Measurements from ENCODE around the gene B4GALT5.

Gene B4GALT5

GRCh38 chr20:49659056-49659455 lies 54.6 kb downstream of the B4GALT5 start:
- DNase-seq (ENCODE audit: low spot score) = no peak
- no peak for FAIRE-seq

DNA sequence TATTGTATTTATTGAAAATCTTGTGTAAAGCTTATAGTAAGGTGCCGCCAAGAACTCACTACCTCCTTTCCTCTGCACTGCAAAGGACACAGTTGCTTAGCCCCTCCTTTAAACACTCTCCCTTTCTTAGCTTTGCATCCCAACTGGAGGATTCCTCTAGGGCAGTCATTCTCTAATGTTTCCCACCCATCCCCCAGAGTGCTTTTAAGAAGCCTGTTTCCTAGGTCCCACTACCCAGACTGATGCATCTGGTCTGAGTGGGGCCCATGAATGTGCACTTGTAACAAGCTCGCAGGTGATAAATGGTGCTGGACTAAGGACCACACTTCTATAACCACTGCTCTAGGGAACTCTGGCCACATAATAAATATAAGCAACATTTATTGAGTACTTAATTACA lies 55.2 kb downstream of the B4GALT5 start:
- DNase-seq (ENCODE audit: low spot score) = no peak
- FAIRE-seq = no peak

GRCh38 chr20:49657118-49657901 lies 56.4 kb downstream of the B4GALT5 start:
- FAIRE-seq (no peak), DNase-seq (ENCODE audit: low spot score) (no peak)

DNA sequence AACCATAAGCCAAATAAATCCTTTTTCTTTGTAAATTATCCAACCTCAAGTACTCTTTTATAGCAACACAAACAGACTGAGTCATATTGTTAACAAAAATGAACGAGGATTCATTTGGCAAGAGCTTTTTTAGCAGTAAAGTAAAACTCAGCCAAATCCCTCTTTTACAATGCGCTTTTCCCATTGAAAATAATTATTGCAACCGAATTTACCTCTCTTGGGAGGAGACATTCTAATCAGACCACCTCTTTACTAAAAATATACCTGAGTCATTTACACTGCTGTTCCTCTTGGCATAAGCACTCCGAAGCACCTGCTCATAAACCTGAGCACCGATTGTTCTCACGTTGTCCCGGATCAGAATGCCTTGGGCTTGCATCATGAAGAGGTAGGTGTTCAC lies 57.4 kb downstream of the B4GALT5 start:
- DNase-seq (ENCODE audit: low spot score) = no peak
- no peak for FAIRE-seq

- DNase-seq (ENCODE audit: low spot score) = no peak
- FAIRE-seq = no peak
Measured at GRCh38 chr20:49653925-49654434, 59.7 kb downstream of the B4GALT5 start.

DNA sequence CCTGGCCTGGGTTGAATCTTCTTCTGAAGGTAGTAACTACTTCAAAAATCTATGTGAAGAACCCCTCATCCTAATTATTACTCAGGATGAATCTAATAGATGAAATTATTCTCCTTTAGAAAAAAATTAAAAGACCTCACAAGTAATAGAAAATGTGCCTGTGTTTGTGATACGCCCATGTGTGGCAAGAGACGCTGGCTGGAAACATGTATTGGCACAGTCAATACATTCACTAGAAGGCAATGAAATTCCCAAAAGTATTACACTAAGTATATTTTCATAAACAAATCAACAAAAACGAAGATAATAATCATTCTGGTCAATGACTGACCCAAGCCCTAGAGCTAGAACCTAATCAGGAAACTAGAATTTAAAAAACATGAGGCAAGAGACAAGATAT lies 64.0 kb downstream of the B4GALT5 start:
- no peak for FAIRE-seq
- DNase-seq (ENCODE audit: low spot score) = no peak

GRCh38 chr20:49647550-49647949 lies 66.1 kb downstream of the B4GALT5 start:
- FAIRE-seq = no peak

DNA sequence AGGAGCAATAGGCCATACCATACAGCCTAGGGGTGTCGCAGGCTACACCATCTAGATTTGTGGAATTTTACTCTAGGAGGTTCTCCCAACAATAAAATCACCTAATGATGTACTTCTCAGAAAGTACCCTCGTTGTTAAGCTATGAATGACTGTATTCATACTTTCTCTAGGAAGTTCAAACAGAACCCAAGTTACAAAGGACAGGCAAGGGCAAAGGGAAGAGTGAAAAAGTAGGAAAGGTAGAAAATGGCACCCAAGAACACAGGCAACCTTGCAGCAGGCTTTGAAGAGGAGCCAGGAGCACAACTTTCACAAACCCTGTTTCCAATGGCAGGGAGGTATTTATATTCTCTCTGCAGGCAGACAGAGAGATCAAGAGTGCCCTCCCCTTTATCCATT lies 67.2 kb downstream of the B4GALT5 start:
- no peak for DNase-seq (ENCODE audit: low spot score)
- FAIRE-seq = no peak

More at GRCh38 chr20:49647550-49647949, 66.1 kb downstream of the B4GALT5 start:
- no peak for DNase-seq (ENCODE audit: low spot score)

- FAIRE-seq = no peak
- no peak for DNase-seq (ENCODE audit: low spot score)
Measured at GRCh38 chr20:49646126-49646525, 67.6 kb downstream of the B4GALT5 start.

DNA sequence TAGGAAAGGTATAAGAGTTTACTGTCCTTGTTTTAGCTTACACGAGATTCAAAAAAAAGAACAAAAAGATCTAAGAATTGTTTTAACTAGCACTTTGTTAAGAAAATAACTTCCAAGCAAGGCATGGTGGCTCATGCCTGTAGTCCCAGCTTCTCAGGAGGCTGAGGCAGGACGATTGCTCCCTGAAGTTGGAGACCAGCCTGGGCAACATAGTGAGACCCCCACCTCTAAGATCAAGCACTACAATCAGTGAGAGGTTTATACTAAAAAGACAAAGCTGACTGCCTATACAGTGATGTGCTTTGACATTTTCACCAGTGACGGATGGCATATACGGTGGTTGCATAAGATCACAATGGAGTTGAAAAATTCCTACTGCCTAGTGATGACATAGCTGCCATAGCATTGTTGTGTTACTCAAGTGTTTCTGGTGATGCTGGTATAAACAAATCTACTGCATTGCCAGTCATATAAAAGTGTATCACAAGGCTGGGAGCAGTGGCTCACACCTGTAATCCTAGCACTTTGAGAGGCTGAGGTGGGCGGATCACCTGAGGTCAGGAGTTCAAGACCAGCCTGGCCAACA lies 68.6 kb downstream of the B4GALT5 start:
- FAIRE-seq = no peak
- DNase-seq (ENCODE audit: low spot score) = no peak

GRCh38 chr20:49642816-49643215 lies 70.9 kb downstream of the B4GALT5 start:
- FAIRE-seq (no peak), DNase-seq (ENCODE audit: low spot score) (no peak)

DNA sequence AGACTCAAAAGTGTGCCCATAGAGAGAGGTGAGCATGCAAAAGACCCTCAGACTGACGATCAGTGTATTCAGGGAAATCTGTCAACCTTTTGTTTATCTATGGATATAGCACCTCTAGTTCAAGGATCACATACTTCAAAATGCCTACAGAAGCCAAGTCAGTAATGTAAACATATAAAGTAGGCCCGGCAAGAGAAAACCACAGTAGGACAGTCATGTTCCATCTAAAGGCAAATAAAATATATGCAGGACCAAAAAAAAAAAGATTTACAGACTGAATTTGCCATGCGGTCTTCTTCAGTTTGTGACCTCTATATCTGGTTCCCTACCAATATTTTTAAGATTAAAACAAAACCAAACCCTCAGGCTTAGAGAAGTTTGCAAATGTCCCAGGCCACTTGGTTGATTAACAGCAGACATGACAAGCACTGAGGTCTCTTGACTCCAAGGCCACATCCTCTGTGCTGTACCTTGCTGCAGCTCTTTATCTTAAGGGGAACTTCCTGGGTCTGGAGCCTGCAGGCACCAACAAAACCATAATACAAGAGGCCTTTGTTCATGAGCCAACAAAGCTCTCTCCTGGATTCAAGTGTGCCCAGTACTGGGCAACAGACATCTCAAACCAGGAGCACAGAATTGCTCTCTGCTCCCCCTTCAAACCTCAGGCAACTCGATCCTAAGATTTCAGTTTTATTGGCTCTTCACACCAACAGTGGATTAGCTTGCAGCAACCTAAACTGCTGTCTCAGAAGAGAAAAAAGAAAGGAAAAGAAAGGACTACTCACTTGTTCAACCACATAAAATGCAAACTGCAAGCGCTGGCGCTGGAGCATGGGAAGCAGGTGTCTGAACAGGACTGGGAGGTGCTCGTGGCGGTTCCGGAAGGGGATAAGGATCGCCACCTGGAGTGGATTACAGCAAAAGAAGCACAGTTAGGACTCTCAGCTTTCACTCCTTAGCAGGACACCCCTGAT lies 71.7 kb downstream of the B4GALT5 start:
- DNase-seq (ENCODE audit: low spot score) (no peak), FAIRE-seq (no peak)

DNA sequence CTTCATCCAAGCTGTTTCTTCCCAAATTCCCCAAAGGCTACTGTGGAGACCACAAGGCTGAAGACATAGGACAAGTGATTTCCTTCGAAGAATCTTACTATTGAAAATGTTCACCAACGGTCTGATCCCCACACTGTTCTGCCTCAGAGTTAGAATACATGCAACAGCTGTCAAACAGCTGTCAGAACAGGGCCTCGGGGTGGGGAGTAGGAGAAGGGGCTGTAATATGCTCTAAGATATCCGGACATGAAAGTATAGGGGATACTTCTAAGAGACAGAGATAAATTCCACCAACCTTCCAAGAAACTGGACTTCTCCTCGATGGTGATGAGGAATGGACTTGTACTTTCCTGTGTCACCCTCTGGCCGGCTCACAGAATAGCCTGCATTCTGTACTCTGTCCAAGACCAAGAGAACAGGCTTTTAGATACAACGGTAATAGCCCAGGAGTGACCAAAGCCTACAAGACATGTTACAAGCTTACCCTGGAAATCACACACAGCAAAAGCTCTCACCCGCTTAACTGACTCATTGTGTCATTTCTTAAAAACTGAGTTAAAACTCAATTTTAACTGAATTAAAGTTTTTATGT lies 76.5 kb downstream of the B4GALT5 start:
- DNase-seq (ENCODE audit: low spot score) (no peak), FAIRE-seq (no peak)

DNA sequence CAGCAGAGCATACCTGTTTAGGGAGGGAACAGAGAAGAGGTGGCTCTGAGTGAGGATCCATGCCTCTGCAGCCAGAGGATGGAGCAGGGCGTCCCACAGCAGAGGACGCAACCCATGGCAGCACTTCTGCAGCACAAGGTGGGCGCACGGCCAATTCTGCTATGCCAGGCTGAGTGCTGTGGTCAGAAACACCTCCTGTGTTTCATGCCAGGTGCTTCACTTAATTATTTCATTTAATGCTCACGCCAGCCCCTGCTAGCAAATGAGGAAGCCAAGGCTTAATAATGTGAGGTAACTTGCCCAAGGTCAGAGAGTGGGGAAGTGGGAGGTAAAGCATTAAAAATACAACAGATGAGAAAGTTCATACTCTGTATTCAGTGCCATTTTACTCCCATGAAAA lies 77.2 kb downstream of the B4GALT5 start:
- DNase-seq (ENCODE audit: low spot score) (no peak), FAIRE-seq (no peak)

DNA sequence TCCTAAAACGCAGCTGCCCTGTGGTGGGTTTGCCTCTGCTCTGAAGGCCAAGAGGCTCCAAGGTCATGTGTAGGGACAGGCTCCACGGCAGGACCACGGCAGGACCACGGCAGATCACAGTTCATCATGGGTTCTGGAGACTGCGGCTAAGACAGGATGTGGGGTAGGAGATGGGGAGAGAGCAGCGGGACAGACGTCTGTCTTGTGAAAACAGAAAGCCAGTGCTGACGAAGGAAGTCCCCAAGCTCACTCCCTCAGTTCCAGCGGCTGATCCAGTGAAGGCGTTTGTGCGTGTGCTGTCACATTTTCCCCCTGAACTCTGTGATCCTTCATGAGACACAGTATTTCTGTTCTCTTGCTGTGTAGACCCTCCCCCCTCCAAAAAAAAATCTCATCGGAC lies 77.8 kb downstream of the B4GALT5 start:
- DNase-seq (ENCODE audit: low spot score) (no peak), FAIRE-seq (no peak)

- no peak for DNase-seq (ENCODE audit: low spot score)
- no peak for FAIRE-seq
Measured at GRCh38 chr20:49635166-49635565, 78.5 kb downstream of the B4GALT5 start.

DNA sequence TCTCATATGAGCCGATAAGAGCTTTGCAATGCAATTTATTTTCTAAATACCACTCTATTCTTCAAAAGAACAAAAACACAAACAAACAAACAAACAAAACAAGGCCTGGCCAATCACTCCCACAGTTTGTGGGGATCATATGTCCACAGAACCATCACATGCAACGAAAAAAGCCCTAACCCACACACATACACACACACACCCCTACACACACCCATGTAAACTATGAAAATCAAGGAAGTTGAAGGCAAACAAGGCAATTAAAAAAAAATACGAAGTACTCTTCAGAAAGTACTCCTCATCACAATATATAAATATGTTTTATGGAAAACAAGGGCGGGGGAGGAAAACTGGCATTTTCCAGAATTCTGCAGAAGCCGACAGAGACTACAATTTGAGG lies 79.6 kb downstream of the B4GALT5 start:
- no peak for FAIRE-seq
- no peak for DNase-seq (ENCODE audit: low spot score)

DNA sequence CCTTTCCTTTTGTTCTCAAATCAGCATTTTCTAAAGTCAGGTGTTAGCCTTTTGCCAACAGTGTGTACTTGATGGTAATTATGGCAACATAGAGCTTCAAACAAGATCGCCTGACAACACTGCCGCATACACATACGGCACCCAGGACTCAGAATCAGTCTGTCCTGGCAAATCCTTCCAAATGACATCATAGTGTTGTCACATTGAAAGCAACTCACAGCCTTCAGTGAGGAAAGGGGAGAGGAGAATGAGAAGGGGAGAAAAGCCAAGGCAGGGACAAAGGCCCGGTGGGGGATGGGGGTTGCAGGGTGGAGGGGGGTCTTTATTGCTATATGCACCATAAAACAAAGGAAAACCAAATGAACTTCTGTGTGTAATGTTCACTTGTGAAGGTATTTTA lies 80.0 kb downstream of the B4GALT5 start:
- FAIRE-seq = no peak
- no peak for DNase-seq (ENCODE audit: low spot score)

DNA sequence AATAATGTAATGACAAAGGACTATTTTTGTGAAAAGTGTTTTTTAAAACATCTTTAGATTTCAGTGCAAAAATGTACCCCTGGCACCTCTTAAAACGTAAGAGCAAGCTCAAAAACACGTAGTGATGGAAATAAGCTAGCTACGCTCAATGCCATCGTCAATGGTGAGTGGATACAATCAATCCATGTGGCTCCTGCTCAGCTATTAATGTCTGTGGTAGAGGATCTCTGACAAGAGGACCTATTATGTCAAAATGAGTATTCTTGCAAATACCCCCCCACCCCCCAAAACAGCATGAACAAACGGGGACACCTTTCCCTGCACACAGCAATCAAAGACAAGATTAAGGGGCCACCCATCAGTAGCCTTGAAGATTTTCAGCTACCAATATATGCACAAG lies 80.7 kb downstream of the B4GALT5 start:
- FAIRE-seq = no peak
- DNase-seq (ENCODE audit: low spot score) = no peak

DNA sequence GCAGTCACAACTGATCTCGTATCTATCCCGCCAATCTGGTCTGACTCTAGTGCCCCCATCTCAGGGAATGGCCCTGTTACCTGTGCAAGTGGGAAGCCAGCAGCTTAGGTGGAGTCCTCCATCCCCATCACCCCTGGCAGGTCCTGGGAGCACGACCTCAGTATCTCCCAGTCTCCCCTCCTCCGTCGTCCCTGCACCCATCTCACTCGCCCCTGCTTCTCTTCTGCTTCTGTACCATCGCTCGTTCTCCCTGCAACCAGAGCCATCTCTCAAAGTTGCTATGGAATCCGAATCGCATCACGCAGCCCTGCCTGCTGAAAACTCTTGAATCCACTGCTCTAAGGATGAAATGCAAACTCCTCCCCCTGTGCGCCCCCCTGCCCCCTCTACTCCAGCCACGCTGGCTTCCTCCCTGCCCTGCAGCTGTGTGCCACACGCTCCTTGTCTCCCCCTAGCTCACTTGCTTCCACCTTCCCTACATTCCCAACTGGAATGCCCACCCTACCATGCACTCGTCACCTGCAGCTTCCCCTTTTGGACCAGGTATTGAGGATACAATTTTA lies 81.7 kb downstream of the B4GALT5 start:
- DNase-seq (ENCODE audit: low spot score) (no peak), FAIRE-seq (no peak)

DNA sequence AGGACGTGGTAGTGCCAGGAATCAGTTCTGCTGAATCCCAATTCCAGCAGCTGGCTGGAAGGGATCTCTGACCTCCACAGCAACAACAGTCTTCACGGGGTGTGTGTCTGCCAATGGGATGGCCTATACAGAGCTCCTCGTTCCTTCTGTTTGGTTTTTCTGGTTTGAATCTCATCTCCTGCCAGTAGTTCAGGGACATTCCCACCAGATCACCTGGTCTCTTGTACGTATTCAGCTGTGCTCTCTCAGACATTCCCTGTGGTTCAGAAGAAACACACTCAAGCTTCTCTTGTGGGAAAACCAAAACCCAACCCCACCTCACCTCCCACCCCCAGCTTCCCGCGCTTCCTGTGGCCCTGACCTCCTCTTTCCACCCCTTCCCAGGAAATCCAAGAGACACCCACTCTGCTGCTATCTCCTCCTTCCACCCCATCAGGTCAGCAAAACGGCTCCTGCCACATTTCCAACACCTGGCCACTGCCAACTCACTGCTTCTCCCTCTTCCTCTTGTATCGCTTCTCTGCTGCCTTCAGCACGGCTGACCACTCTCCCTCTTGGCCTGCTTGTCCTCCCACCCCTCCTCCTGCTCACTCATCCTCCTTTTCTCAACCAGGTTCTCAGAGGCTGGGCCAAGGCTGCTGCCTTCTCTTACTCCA lies 82.5 kb downstream of the B4GALT5 start:
- FAIRE-seq (no peak), DNase-seq (ENCODE audit: low spot score) (no peak)

All from urothelium cell line (cell line).